OCI-LY1 (cell line): Measurements from ENCODE around the gene COPS7A.

ENCODE experiments used
- EZH2 ChIP-seq: fragments of 200-600 bp; sonication (generic), shearing (Covaris generic); IDR thresholded peaks from 2 replicates; pipeline ENCODE4 v1.8.0; 2017; ENCODE audit warnings: borderline replicate concordance, mixed run types, mild to moderate bottlenecking, antibody characterized with exemption, low read length, moderate library complexity, mixed read lengths
- TF ChIP-seq, protein P1 (sequence below): fragments of 200-600 bp; sonication (generic), shearing (Covaris generic); IDR thresholded peaks from 2 replicates; pipeline ENCODE4 v1.5.1; 2017; ENCODE audit warnings: mild to moderate bottlenecking, antibody characterized with exemption, low read length, moderate library complexity, mixed read lengths

- no peak for TF ChIP-seq EZH2
- TF ChIP-seq, protein P1, sequence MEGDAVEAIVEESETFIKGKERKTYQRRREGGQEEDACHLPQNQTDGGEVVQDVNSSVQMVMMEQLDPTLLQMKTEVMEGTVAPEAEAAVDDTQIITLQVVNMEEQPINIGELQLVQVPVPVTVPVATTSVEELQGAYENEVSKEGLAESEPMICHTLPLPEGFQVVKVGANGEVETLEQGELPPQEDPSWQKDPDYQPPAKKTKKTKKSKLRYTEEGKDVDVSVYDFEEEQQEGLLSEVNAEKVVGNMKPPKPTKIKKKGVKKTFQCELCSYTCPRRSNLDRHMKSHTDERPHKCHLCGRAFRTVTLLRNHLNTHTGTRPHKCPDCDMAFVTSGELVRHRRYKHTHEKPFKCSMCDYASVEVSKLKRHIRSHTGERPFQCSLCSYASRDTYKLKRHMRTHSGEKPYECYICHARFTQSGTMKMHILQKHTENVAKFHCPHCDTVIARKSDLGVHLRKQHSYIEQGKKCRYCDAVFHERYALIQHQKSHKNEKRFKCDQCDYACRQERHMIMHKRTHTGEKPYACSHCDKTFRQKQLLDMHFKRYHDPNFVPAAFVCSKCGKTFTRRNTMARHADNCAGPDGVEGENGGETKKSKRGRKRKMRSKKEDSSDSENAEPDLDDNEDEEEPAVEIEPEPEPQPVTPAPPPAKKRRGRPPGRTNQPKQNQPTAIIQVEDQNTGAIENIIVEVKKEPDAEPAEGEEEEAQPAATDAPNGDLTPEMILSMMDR: no peak
Observed at GRCh38 chr12:6765048-6765633, 41.3 kb downstream of the COPS7A start.
